Spleen (tissue), 7 donors: ENCODE measurements around the gene HOXD8.

Experiments
- POLR2A ChIP-seq, 3 donors: fragments of 450-650 bp; IDR thresholded peaks; one replicate each; pipeline ENCODE4 v1.5.1; 2017; ENCODE audit warnings: antibody characterized with exemption in 3 of 3, mild to moderate bottlenecking in 1 of 3
- POLR2AphosphoS5 ChIP-seq, 3 donors: sonication (generic); formaldehyde crosslinking; IDR thresholded peaks; one replicate each; pipeline ENCODE4 v1.5.1; 2017; ENCODE audit warnings: antibody characterized with exemption in 3 of 3
- TF ChIP-seq, protein P1 (sequence below), 11 experiments: fragments of 200-600 bp in 7 of 11; fragments of 450-650 bp in 4 of 11; sonication (generic) in 4 of 11; IDR thresholded peaks in 8 of 11; conservative IDR thresholded peaks in 3 of 11; 1 replicate in 7 of 11; 2 replicates in 4 of 11; pipeline versions ENCODE4 v1.4.0 to v1.8.0; 2016 to 2021; ENCODE audit warnings: antibody characterized with exemption in 11 of 11, inconsistent platforms in 4 of 11, mild to moderate bottlenecking in 1 of 11
- donor health status: DM: no; HTN: no; CAD: no; lungs with moderate emphysema.
- donor health status: DM: no; HTN: no; CAD: no.
- donor health status: DM: no; HTN: no; CAD: no.

DNA sequence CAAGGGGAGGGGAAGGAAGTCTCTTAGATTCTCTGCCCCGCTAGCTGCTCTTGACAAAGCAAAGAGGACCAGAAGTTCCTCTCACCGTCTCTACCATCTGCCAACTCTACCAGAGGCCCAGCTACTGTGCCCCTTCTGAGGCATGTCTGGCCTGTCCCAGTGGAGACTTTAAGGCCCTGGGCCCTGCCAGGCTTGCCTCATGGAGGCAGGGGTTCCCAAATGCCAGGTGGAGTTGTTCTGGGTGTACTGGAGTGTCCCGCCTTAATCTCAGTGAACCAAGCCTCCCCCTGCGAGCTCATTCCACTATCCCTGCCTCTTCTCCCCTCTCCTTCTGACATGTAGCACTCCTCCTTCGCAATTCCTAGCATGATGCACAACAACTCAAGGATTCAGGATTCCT is 27.7 kb upstream of the HOXD8 start:
- TF ChIP-seq POLR2AphosphoS5 (IDR thresholded peaks at IDR 0.05), result no peak
- no peak for TF ChIP-seq POLR2A (IDR thresholded peaks at IDR 0.05)
- TF ChIP-seq, protein P1, sequence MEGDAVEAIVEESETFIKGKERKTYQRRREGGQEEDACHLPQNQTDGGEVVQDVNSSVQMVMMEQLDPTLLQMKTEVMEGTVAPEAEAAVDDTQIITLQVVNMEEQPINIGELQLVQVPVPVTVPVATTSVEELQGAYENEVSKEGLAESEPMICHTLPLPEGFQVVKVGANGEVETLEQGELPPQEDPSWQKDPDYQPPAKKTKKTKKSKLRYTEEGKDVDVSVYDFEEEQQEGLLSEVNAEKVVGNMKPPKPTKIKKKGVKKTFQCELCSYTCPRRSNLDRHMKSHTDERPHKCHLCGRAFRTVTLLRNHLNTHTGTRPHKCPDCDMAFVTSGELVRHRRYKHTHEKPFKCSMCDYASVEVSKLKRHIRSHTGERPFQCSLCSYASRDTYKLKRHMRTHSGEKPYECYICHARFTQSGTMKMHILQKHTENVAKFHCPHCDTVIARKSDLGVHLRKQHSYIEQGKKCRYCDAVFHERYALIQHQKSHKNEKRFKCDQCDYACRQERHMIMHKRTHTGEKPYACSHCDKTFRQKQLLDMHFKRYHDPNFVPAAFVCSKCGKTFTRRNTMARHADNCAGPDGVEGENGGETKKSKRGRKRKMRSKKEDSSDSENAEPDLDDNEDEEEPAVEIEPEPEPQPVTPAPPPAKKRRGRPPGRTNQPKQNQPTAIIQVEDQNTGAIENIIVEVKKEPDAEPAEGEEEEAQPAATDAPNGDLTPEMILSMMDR (IDR thresholded peaks at IDR 0.05 in 8 of 11, conservative IDR thresholded peaks at IDR 0.05 in 3 of 11), result no peak
